Adipocyte (in vitro differentiated cells): ENCODE measurements around the gene ENPP6.
"Not testable (repeated sequence)": the region's sequence is repeated elsewhere in the genome, so short reads cannot be mapped to it uniquely, and the experiment has no call there.

ENCODE experiments used
- DNase-seq: peaks from one replicate; pipeline ENCODE4 v3.0.0-alpha.2; 2015; ENCODE audit warnings: low read depth
- H3K27me3 ChIP-seq: replicated peaks from 2 replicates; pipeline ENCODE4 v1.7.0; 2013; ENCODE audit warnings: mild to moderate bottlenecking, low read length, moderate library complexity; ENCODE audit not compliant: control insufficient read depth, insufficient read depth
- H3K36me3 ChIP-seq: 2 replicates; pipeline ENCODE4 v1.7.0; 2013; ENCODE audit warnings: low read length, mild to moderate bottlenecking, moderate library complexity; ENCODE audit not compliant: control insufficient read depth, insufficient read depth, severe bottlenecking
- H3K4me1 ChIP-seq: 2 replicates; pipeline ENCODE4 v1.7.0; 2013; ENCODE audit warnings: mild to moderate bottlenecking, low read length, moderate library complexity; ENCODE audit not compliant: control insufficient read depth, insufficient read depth
- H3K4me3 ChIP-seq: 2 replicates; pipeline ENCODE4 v1.7.0; 2013; ENCODE audit warnings: mild to moderate bottlenecking, low read length, moderate library complexity
- H3K9ac ChIP-seq: 2 replicates; pipeline ENCODE4 v1.7.0; 2013; ENCODE audit warnings: mild to moderate bottlenecking, low read length, moderate library complexity
- H3K9me3 ChIP-seq: 2 replicates; pipeline ENCODE4 v1.7.0; 2013; ENCODE audit warnings: mild to moderate bottlenecking, low read length, moderate library complexity; ENCODE audit not compliant: control insufficient read depth

Gene ENPP6

GRCh38 chr4:184145596-184145995 lies 72.1 kb downstream of the ENPP6 start:
- DNase-seq = no peak
- Histone ChIP-seq H3K9me3 (peaks cover 3% of the 10 kb centered on the region), H3K27me3 (peaks cover 3% of the 10 kb centered on the region), H3K4me3 (no peak overlapping the region), H3K36me3 (no peaks in the 10 kb centered on the region), H3K4me1 (peaks cover 3% of the 10 kb centered on the region), H3K9ac (no peak overlapping the region)

- no peak for DNase-seq
- Histone ChIP-seq H3K9ac (no peak overlapping the region), H3K27me3 (peaks cover 3% of the 10 kb centered on the region), H3K9me3 (peaks cover 3% of the 10 kb centered on the region), H3K4me1 (peaks cover 3% of the 10 kb centered on the region), H3K36me3 (no peaks in the 10 kb centered on the region), H3K4me3 (no peak overlapping the region)
Observed at GRCh38 chr4:184143770-184144564, 73.7 kb downstream of the ENPP6 start.

GRCh38 chr4:184142121-184143000 lies 75.3 kb downstream of the ENPP6 start:
- Histone ChIP-seq H3K9ac (no peak overlapping the region), H3K27me3 (peaks cover 3% of the 10 kb centered on the region), H3K36me3 (no peaks in the 10 kb centered on the region), H3K4me3 (no peak overlapping the region), H3K4me1 (no peaks in the 10 kb centered on the region), H3K9me3 (peaks cover 15% of the 10 kb centered on the region)
- DNase-seq = no peak

DNA sequence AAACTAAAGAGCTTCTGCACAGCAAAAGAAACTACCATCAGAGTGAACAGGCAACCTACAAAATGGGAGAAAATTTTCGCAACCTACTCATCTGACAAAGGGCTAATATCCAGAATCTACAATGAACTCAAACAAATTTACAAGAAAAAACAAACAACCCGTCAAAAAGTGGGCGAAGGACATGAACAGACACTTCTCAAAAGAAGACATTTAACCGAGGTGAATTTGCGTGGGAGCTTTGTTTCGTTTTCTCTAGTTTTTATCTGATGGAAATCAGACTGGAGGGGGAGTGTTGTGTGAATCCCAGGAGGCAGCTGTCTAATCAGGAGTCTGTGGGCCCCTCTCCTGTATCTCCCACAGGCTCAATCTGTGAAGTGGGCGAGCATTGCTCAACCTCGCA lies 76.8 kb downstream of the ENPP6 start:
- H3K9me3 ChIP-seq = peaks cover 26% of the 10 kb centered on the region
- not testable (repeated sequence) for H3K27me3 ChIP-seq, H3K36me3 ChIP-seq, H3K9ac ChIP-seq, DNase-seq, H3K4me1 ChIP-seq, H3K4me3 ChIP-seq

DNA sequence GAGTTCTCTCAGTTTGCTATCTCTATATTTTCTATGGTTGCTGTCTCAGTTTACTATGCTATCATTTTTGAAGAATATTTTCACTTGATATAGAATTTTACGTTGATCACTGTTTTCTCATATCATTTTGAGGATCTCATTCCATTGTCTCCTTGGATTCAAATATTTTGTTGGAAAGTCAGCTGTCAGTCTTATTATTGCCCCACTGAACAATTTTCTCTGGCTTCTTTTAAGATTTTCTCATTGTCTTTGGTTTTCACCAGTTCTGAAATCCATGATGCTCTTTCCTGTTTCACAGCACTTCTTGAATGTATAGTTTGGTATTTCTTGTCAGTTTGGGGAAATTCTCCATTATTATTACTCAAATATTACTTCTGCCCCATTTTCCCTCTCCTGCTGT lies 81.1 kb downstream of the ENPP6 start:
- Histone ChIP-seq H3K9ac (no peak overlapping the region), H3K4me3 (no peak overlapping the region), H3K27me3 (no peaks in the 10 kb centered on the region), H3K9me3 (peaks cover 26% of the 10 kb centered on the region), H3K4me1 (no peaks in the 10 kb centered on the region), H3K36me3 (no peaks in the 10 kb centered on the region)
- no peak for DNase-seq

GRCh38 chr4:184126800-184127199 lies 90.9 kb downstream of the ENPP6 start:
- DNase-seq = no peak
- H3K9me3 ChIP-seq = peaks cover 5% of the 10 kb centered on the region
- no peaks in the 10 kb centered on the region for H3K27me3 ChIP-seq
- no peak overlapping the region for H3K9ac ChIP-seq
- no peaks in the 10 kb centered on the region for H3K36me3 ChIP-seq
- no peak overlapping the region for H3K4me3 ChIP-seq
- H3K4me1 ChIP-seq = no peaks in the 10 kb centered on the region

GRCh38 chr4:184122631-184123408 lies 94.9 kb downstream of the ENPP6 start:
- Histone ChIP-seq H3K27me3 (peaks cover 2% of the 10 kb centered on the region), H3K9ac (no peak overlapping the region), H3K9me3 (peaks cover 5% of the 10 kb centered on the region), H3K4me1 (no peaks in the 10 kb centered on the region), H3K4me3 (no peak overlapping the region), H3K36me3 (no peaks in the 10 kb centered on the region)
- no peak for DNase-seq

DNA sequence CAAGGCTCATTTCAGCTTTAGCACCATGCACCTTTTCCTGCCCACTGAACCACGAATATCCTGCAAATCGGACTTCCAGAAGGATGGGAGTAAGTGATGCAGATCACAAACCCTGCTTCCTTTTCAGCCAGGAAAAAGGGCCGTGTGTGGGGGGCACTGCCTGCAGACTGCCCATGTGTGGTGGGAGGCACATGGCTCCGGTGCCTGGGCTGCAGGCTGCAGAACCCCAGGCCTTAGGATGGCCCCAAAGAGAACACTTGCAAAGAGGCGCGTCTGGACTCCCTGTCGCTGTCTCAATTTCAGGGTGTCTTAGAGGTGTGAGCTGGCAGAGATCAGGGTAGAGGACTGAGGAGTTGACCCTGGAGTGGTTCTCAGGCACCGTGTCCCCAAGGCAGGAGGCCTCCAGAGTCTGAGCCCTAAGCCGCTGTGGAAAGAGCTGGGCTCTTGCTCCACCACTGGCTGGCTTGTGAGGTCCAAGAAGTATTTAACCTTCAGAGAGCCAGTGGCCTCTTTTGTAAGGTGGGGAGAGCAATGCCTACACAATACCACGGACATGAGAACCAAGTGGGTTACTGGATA lies 97.0 kb downstream of the ENPP6 start:
- no peak overlapping the region for H3K4me3 ChIP-seq

DNA sequence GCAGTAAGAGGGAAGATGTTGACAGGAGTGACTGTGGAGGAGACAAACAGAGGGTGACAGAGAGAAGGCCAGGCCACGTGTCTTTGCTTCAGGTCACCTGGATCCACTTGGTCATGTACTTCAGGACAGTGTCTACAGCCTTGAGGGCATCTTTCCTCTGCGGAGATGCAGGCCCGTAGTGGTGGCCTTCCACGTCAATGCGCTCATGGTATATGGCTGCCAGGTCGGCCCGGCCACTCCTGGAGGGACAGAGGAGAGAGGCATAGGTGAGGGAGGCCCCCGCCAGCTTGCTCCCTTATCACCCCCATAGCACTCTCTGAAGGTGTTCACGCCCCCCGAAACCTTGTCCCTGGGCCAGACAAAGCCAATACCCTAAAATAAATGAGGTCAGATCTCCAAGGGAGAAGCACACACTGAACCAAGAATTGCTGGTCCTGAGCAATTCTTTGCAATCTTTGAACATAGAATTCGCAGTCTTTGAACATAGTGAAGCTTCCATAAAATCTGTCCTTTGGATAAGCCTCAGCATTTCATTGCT lies 99.9 kb downstream of the ENPP6 start:
- Histone ChIP-seq H3K27me3 (peaks cover 8% of the 10 kb centered on the region), H3K4me3 (no peak overlapping the region), H3K4me1 (no peaks in the 10 kb centered on the region), H3K9ac (no peak overlapping the region), H3K9me3 (no peaks in the 10 kb centered on the region), H3K36me3 (no peaks in the 10 kb centered on the region)
- no peak for DNase-seq

More for the DNA sequence above, 97.0 kb downstream of the ENPP6 start:
- H3K4me1 ChIP-seq = no peaks in the 10 kb centered on the region
- peaks cover 2% of the 10 kb centered on the region for H3K27me3 ChIP-seq
- H3K36me3 ChIP-seq = no peaks in the 10 kb centered on the region
- DNase-seq = no peak
- no peaks in the 10 kb centered on the region for H3K9me3 ChIP-seq
- H3K9ac ChIP-seq = no peak overlapping the region

DNA sequence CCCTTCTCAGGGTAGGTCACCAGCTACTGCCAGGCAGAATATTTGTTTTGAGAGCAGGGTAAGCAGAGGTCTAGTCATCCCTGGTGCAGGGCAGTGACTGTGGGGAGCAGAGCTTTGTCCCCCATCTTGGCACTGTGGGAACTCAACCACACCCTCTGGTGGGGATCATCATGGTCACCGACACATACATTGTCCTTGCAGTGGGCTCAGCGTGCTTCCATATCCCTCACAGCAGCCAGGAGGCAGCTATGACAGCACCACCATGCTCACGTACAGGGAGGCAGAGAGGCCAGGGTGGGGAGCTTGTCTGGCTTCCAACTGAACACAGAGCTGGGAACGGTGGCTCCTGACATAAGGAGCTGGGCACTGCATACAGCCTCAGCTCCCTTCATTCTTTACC lies 102.3 kb downstream of the ENPP6 start:
- no peaks in the 10 kb centered on the region for H3K4me1 ChIP-seq
- H3K9me3 ChIP-seq = peaks cover 6% of the 10 kb centered on the region
- H3K36me3 ChIP-seq = no peaks in the 10 kb centered on the region
- peaks cover 11% of the 10 kb centered on the region for H3K27me3 ChIP-seq
- no peak overlapping the region for H3K4me3 ChIP-seq
- no peak overlapping the region for H3K9ac ChIP-seq
- no peak for DNase-seq
